Activated CD4-positive, alpha-beta T cell treated with anti-CD3 and anti-CD28 coated beads, Interleukin-2, Interleukin-4, amounts not matched to agents 100 ng/mL and 50 ng/mL, durations not matched to agents 16 hours and 8 hours (primary cell): Measurements from ENCODE around the gene PHLPP1.

Experiments
- DNase-seq: peaks from one replicate; pipeline ENCODE4 v3.0.0-alpha.2; 2020; ENCODE audit warnings: low spot score

Gene PHLPP1

GRCh38 chr18:62810682-62811081, 95.3 kb downstream of the PHLPP1 start:
- no peak for DNase-seq

- no peak for DNase-seq
Measured at GRCh38 chr18:62811674-62812073, 96.3 kb downstream of the PHLPP1 start.

- no peak for DNase-seq
Measured at GRCh38 chr18:62812242-62812641, 96.9 kb downstream of the PHLPP1 start.

GRCh38 chr18:62812876-62813275, 97.5 kb downstream of the PHLPP1 start:
- no peak for DNase-seq

GRCh38 chr18:62814132-62814759, 98.9 kb downstream of the PHLPP1 start:
- no peak for DNase-seq

GRCh38 chr18:62825382-62825781, 110.0 kb downstream of the PHLPP1 start:
- no peak for DNase-seq

- DNase-seq: no peak
Measured at GRCh38 chr18:62827397-62827796, 112.1 kb downstream of the PHLPP1 start.

- DNase-seq: no peak
Measured at GRCh38 chr18:62828091-62828640, 112.8 kb downstream of the PHLPP1 start.

GRCh38 chr18:62828852-62829251, 113.5 kb downstream of the PHLPP1 start:
- no peak for DNase-seq

- no peak for DNase-seq
Measured at GRCh38 chr18:62829936-62830335, 114.6 kb downstream of the PHLPP1 start.

- DNase-seq: no peak
Measured at GRCh38 chr18:62832282-62832681, 116.9 kb downstream of the PHLPP1 start.

GRCh38 chr18:62833494-62833893, 118.2 kb downstream of the PHLPP1 start:
- DNase-seq: no peak

- DNase-seq: no peak
Measured at GRCh38 chr18:62834715-62835114, 119.4 kb downstream of the PHLPP1 start.

- no peak for DNase-seq
Measured at GRCh38 chr18:62837011-62837410, 121.7 kb downstream of the PHLPP1 start.

GRCh38 chr18:62838475-62839098, 123.2 kb downstream of the PHLPP1 start:
- DNase-seq: no peak

GRCh38 chr18:62839874-62840713, 124.8 kb downstream of the PHLPP1 start:
- DNase-seq: no peak

- DNase-seq: no peak
Measured at GRCh38 chr18:62841405-62841804, 126.1 kb downstream of the PHLPP1 start.

GRCh38 chr18:62842898-62843297, 127.6 kb downstream of the PHLPP1 start:
- DNase-seq: peak; percentile 29

- DNase-seq: peak; percentile 81
Measured at GRCh38 chr18:62844850-62845643, 129.7 kb downstream of the PHLPP1 start.

GRCh38 chr18:62846313-62846712, 131.0 kb downstream of the PHLPP1 start:
- peak; percentile 52 for DNase-seq

GRCh38 chr18:62847081-62847480, 131.7 kb downstream of the PHLPP1 start:
- DNase-seq: no peak

GRCh38 chr18:62848946-62849345, 133.6 kb downstream of the PHLPP1 start:
- DNase-seq: no peak
